Mesenchymal stem cell (in vitro differentiated cells and primary cell): ENCODE measurements around the gene SNAPC4.

ENCODE experiments used
- DNase-seq: peaks from one replicate; pipeline ENCODE4 v3.0.0-alpha.2; 2013
- H2AFZ ChIP-seq: one replicate; pipeline ENCODE4 v1.6.1; 2013; ENCODE audit warnings: low read depth, mild to moderate bottlenecking, control low read depth, inconsistent platforms, low read length, moderate library complexity
- H2AK5ac ChIP-seq: 2 replicates; pipeline ENCODE4 v1.6.1; 2013; ENCODE audit warnings: low read length, moderate library complexity, mild to moderate bottlenecking, inconsistent platforms; ENCODE audit not compliant: severe bottlenecking
- H2BK120ac ChIP-seq: one replicate; pipeline ENCODE4 v1.6.1; 2013; ENCODE audit warnings: low read depth, mild to moderate bottlenecking, inconsistent platforms, low read length, moderate library complexity
- H2BK12ac ChIP-seq, 2 experiments: one replicate each; pipeline ENCODE4 v1.6.1; 2013; ENCODE audit warnings: inconsistent platforms in 2 of 2, low read length in 2 of 2, mild to moderate bottlenecking in 2 of 2, moderate library complexity in 2 of 2, control low read depth in 1 of 2
- H2BK15ac ChIP-seq: one replicate; pipeline ENCODE4 v1.6.1; 2013; ENCODE audit warnings: mild to moderate bottlenecking, low read depth, inconsistent platforms; ENCODE audit not compliant: poor library complexity, severe bottlenecking
- H2BK5ac ChIP-seq: 2 replicates; pipeline ENCODE4 v1.6.1; 2013; ENCODE audit warnings: low read depth, mild to moderate bottlenecking, low read length, control low read depth, inconsistent platforms; ENCODE audit not compliant: poor library complexity, severe bottlenecking
- H3K14ac ChIP-seq, 2 experiments: one replicate each; pipeline ENCODE4 v1.6.1; 2013; ENCODE audit warnings: inconsistent platforms in 2 of 2, low read length in 2 of 2, control low read depth in 1 of 2, mild to moderate bottlenecking in 1 of 2, moderate library complexity in 1 of 2
- H3K18ac ChIP-seq, 2 experiments: one replicate each; pipeline ENCODE4 v1.6.1; 2013; ENCODE audit warnings: inconsistent platforms in 2 of 2, low read length in 2 of 2, control low read depth in 1 of 2, low read depth in 1 of 2, mild to moderate bottlenecking in 1 of 2
- H3K23ac ChIP-seq, 2 experiments: one replicate each; pipeline ENCODE4 v1.6.1; 2013; ENCODE audit warnings: inconsistent platforms in 2 of 2, low read length in 2 of 2, mild to moderate bottlenecking in 2 of 2, moderate library complexity in 2 of 2, control low read depth in 1 of 2
- H3K27ac ChIP-seq: 2 replicates; pipeline ENCODE4 v1.5.1; 2013; ENCODE audit warnings: mild to moderate bottlenecking, moderate library complexity, low read length, control low read depth, inconsistent platforms; ENCODE audit not compliant: poor library complexity, severe bottlenecking
- H3K27me3 ChIP-seq, 2 experiments: 2 replicates each; pipeline versions ENCODE4 v1.6.1 to v1.7.0; 2013; ENCODE audit warnings: low read length in 2 of 2, mild to moderate bottlenecking in 2 of 2, moderate library complexity in 2 of 2, control low read depth in 1 of 2, inconsistent platforms in 1 of 2; ENCODE audit not compliant: control insufficient read depth in 1 of 2, insufficient read depth in 1 of 2
- H3K36me3 ChIP-seq, 2 experiments: 2 replicates each; pipeline versions ENCODE4 v1.6.1 to v1.7.0; 2013; ENCODE audit warnings: low read length in 2 of 2, control low read depth in 1 of 2, inconsistent platforms in 1 of 2, low read depth in 1 of 2, mild to moderate bottlenecking in 1 of 2; ENCODE audit not compliant: insufficient read depth in 2 of 2, control insufficient read depth in 1 of 2
- H3K4ac ChIP-seq, 2 experiments: one replicate each; pipeline ENCODE4 v1.6.1; 2013; ENCODE audit warnings: inconsistent platforms in 2 of 2, low read length in 2 of 2, mild to moderate bottlenecking in 2 of 2, moderate library complexity in 2 of 2, control low read depth in 1 of 2, low read depth in 1 of 2
- H3K4me1 ChIP-seq: 2 replicates; pipeline ENCODE4 v1.6.1; 2013; ENCODE audit warnings: low read depth, low read length, control low read depth; ENCODE audit not compliant: control insufficient read depth, insufficient read depth
- H3K4me2 ChIP-seq: 2 replicates; pipeline ENCODE4 v1.6.1; 2013; ENCODE audit warnings: low read length, mild to moderate bottlenecking, inconsistent platforms; ENCODE audit not compliant: poor library complexity, severe bottlenecking
- H3K4me3 ChIP-seq, 2 experiments: 2 replicates each; pipeline versions ENCODE4 v1.5.1 to v1.7.0; 2013; ENCODE audit warnings: low read length in 2 of 2, mild to moderate bottlenecking in 2 of 2, control low read depth in 1 of 2, low read depth in 1 of 2; ENCODE audit not compliant: insufficient read depth in 1 of 2
- H3K79me1 ChIP-seq: replicated peaks from 2 replicates; pipeline ENCODE4 v1.6.1; 2013; ENCODE audit warnings: mild to moderate bottlenecking, control low read depth, low read length, inconsistent platforms; ENCODE audit not compliant: poor library complexity, severe bottlenecking
- H3K9ac ChIP-seq: 2 replicates; pipeline ENCODE4 v1.7.0; 2013; ENCODE audit warnings: mild to moderate bottlenecking, low read length, moderate library complexity
- H3K9me3 ChIP-seq: 2 replicates; pipeline ENCODE4 v1.7.0; 2013; ENCODE audit warnings: mild to moderate bottlenecking, low read length; ENCODE audit not compliant: control insufficient read depth
- H4K8ac ChIP-seq: one replicate; pipeline ENCODE4 v1.6.1; 2013; ENCODE audit warnings: inconsistent platforms, mild to moderate bottlenecking, low read length, moderate library complexity
- H4K91ac ChIP-seq: one replicate; pipeline ENCODE4 v1.6.1; 2013; ENCODE audit warnings: mild to moderate bottlenecking, low read length, inconsistent platforms
- WGBS: methylation state at CpG from one replicate; pipeline ENCODE4 v1.1.7; 2013; ENCODE audit warnings: mixed read lengths; 5-methylcytosine and 5-hydroxymethylcytosine counted together

SNAPC4 gene

DNA sequence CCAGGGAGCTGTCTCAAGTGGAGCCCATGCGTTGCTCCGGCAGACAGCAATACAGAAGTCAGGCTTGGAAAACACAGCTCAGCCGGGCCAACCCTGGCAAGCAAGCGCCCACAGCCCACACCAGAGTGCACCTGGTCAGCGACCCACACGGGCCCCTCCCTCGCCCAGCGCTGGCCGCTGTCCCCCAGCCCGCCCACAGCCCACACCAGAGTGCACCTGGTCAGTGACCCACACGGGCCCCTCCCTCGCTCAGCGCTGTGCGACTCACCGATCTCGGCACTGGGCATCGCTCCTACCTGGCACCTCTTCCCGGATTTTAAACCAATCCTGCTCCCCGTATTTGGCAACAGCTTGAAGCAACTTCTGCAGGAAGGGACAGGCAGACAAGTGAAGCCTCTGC is 12.8 kb downstream of the SNAPC4 start:
- no peak overlapping the region for H3K4me3 ChIP-seq
- WGBS = 98% methylated on average over 19 of the region's 19 CpGs
- H2BK120ac ChIP-seq = no peak overlapping the region
- H3K14ac ChIP-seq = no peak overlapping the region
- H3K18ac ChIP-seq = no peak overlapping the region
- H3K27me3 ChIP-seq = no peaks in the 10 kb centered on the region
- H3K9ac ChIP-seq = no peak overlapping the region
- peaks cover 54% of the 10 kb centered on the region for H3K79me1 ChIP-seq
- H4K8ac ChIP-seq = no peak overlapping the region
- H3K23ac ChIP-seq = no peak overlapping the region
- H3K9me3 ChIP-seq = no peaks in the 10 kb centered on the region
- no peak overlapping the region for H3K4ac ChIP-seq
- no peak for DNase-seq
- H2BK5ac ChIP-seq = no peak overlapping the region
- H2BK15ac ChIP-seq = no peak overlapping the region
- no peak overlapping the region for H3K4me2 ChIP-seq
- H2AFZ ChIP-seq = no peak overlapping the region
- peaks cover 80 to 90% of the 10 kb centered on the region in 2 experiments for H3K36me3 ChIP-seq
- no peak overlapping the region for H4K91ac ChIP-seq
- no peak overlapping the region for H2AK5ac ChIP-seq
- H3K27ac ChIP-seq = no peak overlapping the region
- no peak overlapping the region for H2BK12ac ChIP-seq
- no peaks in the 10 kb centered on the region for H3K4me1 ChIP-seq

DNA sequence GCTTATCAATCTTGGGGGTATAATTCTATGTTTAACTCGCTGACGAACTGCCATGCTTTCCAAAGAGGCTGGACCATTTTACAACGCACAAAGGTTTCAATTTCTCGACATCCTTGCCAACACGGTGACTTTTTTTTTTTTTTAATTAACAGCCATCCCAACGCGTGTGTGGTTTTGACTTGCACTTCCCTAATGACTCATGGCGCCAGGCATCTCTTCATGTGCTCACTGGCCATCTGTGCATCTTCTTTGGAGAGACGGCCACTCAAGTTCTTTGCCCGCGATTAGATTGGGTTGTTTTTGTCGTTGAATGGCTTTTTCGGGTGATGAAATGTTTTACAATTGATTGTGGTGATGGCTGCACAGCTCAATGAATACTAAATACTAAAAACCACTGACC is 14.0 kb downstream of the SNAPC4 start:
- Histone ChIP-seq H2AFZ (no peak overlapping the region), H3K36me3 (peaks cover 84 to 89% of the 10 kb centered on the region in 2 experiments), H4K91ac (no peak overlapping the region), H3K27me3 (no peaks in the 10 kb centered on the region), H3K4me3 (no peak overlapping the region), H2BK15ac (no peak overlapping the region), H3K4ac (no peak overlapping the region), H2BK5ac (no peak overlapping the region), H3K9me3 (no peaks in the 10 kb centered on the region), H3K27ac (no peak overlapping the region), H3K4me2 (no peak overlapping the region), H3K14ac (no peak overlapping the region), H4K8ac (no peak overlapping the region), H2AK5ac (no peak overlapping the region), H3K18ac (no peak overlapping the region), H2BK120ac (no peak overlapping the region), H3K23ac (no peak overlapping the region), H3K4me1 (no peaks in the 10 kb centered on the region), H3K79me1 (peaks cover 46% of the 10 kb centered on the region), H2BK12ac (no peak overlapping the region), H3K9ac (no peak overlapping the region)
- no peak for DNase-seq
- WGBS = 97% methylated on average over 11 of the region's 13 CpGs

DNA sequence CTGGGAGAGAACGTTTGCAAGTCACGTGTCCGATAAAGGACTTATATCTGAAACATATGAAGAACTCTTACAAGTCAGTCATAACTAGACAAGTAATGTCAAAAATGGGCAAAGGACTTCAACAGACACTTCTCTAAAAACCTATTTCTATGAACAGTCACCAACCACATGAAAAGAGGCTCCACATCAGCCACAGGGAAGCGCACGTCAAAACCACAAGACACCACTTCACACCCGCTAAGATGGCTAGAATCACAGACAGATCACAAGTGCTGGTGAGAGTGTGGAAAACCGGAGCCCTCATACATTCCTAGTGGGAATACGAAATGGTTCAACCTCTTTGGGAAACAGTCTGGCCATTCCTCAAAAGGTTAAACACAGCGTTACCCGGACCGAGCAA is 15.0 kb downstream of the SNAPC4 start:
- H3K4me3 ChIP-seq = no peak overlapping the region
- no peaks in the 10 kb centered on the region for H3K9me3 ChIP-seq
- no peak overlapping the region for H3K9ac ChIP-seq
- H2BK5ac ChIP-seq = no peak overlapping the region
- no peaks in the 10 kb centered on the region for H3K27me3 ChIP-seq
- H3K27ac ChIP-seq = no peak overlapping the region
- H2BK12ac ChIP-seq = no peak overlapping the region
- peaks cover 92 to 95% of the 10 kb centered on the region in 2 experiments for H3K36me3 ChIP-seq
- H3K14ac ChIP-seq = no peak overlapping the region
- no peak overlapping the region for H3K4ac ChIP-seq
- no peak overlapping the region for H3K18ac ChIP-seq
- H3K23ac ChIP-seq = no peak overlapping the region
- no peak overlapping the region for H2BK15ac ChIP-seq
- H2BK120ac ChIP-seq = no peak overlapping the region
- H3K4me2 ChIP-seq = no peak overlapping the region
- H4K91ac ChIP-seq = no peak overlapping the region
- no peak for DNase-seq
- peaks cover 46% of the 10 kb centered on the region for H3K79me1 ChIP-seq
- H2AK5ac ChIP-seq = no peak overlapping the region
- H4K8ac ChIP-seq = no peak overlapping the region
- H2AFZ ChIP-seq = no peak overlapping the region
- 98% methylated on average over 11 of the region's 11 CpGs for WGBS
- H3K4me1 ChIP-seq = no peaks in the 10 kb centered on the region

DNA sequence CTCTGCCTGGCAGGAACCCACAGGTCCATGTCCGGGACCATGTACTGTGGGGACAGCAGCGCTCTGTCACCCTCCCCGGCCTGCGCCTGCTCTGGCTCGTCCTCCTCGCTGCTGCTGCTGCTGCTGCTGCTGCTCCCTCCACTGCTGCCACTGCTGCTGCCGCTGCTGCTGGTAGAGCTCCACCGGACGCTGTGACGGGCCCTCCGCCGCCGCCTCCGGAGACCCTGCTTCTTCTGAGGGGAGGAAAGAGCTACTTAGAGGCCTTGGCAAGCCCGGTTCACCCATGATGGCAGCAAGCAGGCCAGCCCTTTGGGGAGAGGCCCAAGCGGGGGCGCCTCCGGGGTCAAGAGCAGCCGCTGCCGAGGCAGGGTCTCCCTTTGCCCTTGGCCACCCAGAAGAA is 16.5 kb downstream of the SNAPC4 start:
- Histone ChIP-seq H3K27ac (no peak overlapping the region), H3K9me3 (no peaks in the 10 kb centered on the region), H4K8ac (no peak overlapping the region), H3K36me3 (peaks cover 92% of the 10 kb centered on the region in 2 experiments), H3K9ac (no peak overlapping the region), H2AK5ac (no peak overlapping the region), H3K27me3 (no peaks in the 10 kb centered on the region), H3K18ac (no peak overlapping the region), H2BK15ac (no peak overlapping the region), H4K91ac (no peak overlapping the region), H2BK120ac (no peak overlapping the region), H2BK5ac (no peak overlapping the region), H2AFZ (no peak overlapping the region), H2BK12ac (no peak overlapping the region), H3K4me1 (no peaks in the 10 kb centered on the region), H3K4me3 (no peak overlapping the region), H3K4me2 (no peak overlapping the region), H3K23ac (no peak overlapping the region), H3K14ac (no peak overlapping the region), H3K4ac (no peak overlapping the region), H3K79me1 (peaks cover 34% of the 10 kb centered on the region)
- over 99% methylated on average over 20 of the region's 20 CpGs for WGBS
- DNase-seq = no peak
